Right lobe of liver (tissue), 6 donors: ENCODE results near the gene CHST11. TPM values are rescaled to one million over a fixed set of nuclear protein-coding genes. Genes with fewer than 3 reads are reported as not detected.

ENCODE experiments used
- ATAC-seq, 4 donors: fragments of 200-7000 bp; cut with Tn5 transposase; one replicate each; pipeline ENCODE4 v1.9.1; 2020; ENCODE audit warnings: mild to moderate bottlenecking in 4 of 4, moderate library complexity in 4 of 4
- DNase-seq, 3 donors: peaks; one replicate each; pipeline ENCODE4 v3.0.0-alpha.2; 2020
- H3K27ac ChIP-seq, 3 donors: fragments of 200-600 bp; one replicate each; pipeline ENCODE4 v1.8.0; 2022
- H3K27me3 ChIP-seq, 2 donors: fragments of 200-600 bp; one replicate each; pipeline ENCODE4 v1.8.0; 2022
- H3K36me3 ChIP-seq, 4 donors: fragments of 200-600 bp; sonication (generic) in 1 of 4; one replicate each; pipeline versions ENCODE4 v1.5.1 to v1.8.0; 2017 to 2022; ENCODE audit warnings: control low read depth in 1 of 4
- H3K4me1 ChIP-seq, 4 donors: fragments of 200-600 bp; sonication (generic) in 1 of 4; one replicate each; pipeline versions ENCODE4 v1.5.1 to v1.8.0; 2017 to 2022; ENCODE audit warnings: control low read depth in 1 of 4
- H3K4me3 ChIP-seq, 3 donors: fragments of 200-600 bp; one replicate each; pipeline ENCODE4 v1.8.0; 2022
- H3K9me3 ChIP-seq, 4 donors: fragments of 200-600 bp; sonication (generic) in 1 of 4; one replicate each; pipeline versions ENCODE4 v1.5.1 to v1.8.0; 2017 to 2022; ENCODE audit warnings: control low read depth in 1 of 4
- CTCF ChIP-seq, 4 donors: fragments of 200-600 bp in 3 of 4; fragments of 450-650 bp in 1 of 4; IDR thresholded peaks; one replicate each; pipeline versions ENCODE4 v1.5.1 to v1.8.0; 2016 to 2022; ENCODE audit warnings: antibody characterized with exemption in 4 of 4, mild to moderate bottlenecking in 2 of 4
- POLR2A ChIP-seq: fragments of 450-650 bp; IDR thresholded peaks from one replicate; pipeline ENCODE4 v1.6.1; 2017; ENCODE audit warnings: antibody characterized with exemption, mild to moderate bottlenecking
- WGBS: methylation state at CpG from one replicate; pipeline ENCODE4 v1.1.6; 2018; ENCODE audit warnings: low coverage, low lambda C conversion rate; ENCODE audit not compliant: insufficient coverage; ENCODE audit errors: missing lambda C conversion rate; 5-methylcytosine and 5-hydroxymethylcytosine counted together
- intact Hi-C, 2 donors: fragments of 100-400 bp; cut with DNase I; formaldehyde crosslinking; loops; one replicate each; pipeline versions ENCODE4 v1.11.2 to v1.14.1; 2022
- total RNA-seq, 6 experiments: library from RNA; depleted of rRNA in 2 of 6; stranded (reverse); fragments of >200 nt in 2 of 6; fragmentation: NEBNext Ultra II Directional in 3 of 6; extraction: Animal tissue kit (Norgen Biotek cat#: 25700) in 3 of 6; gene quantifications; one replicate each; pipeline versions ENCODE4 v1.1.0 to v1.2.4, GENCODE V29; 2016 to 2023
- donor health status: DM: no; HTN: yes; CAD: no.
- donor health status: DM: no; HTN: no; CAD: no.
- donor health status: DM: no; HTN: no; CAD: no.
- donor health status: DM: no; HTN: yes; CAD: no.
- donor health status: DM: no; HTN: yes; CAD: no.

The CHST11 gene
- total RNA-seq, 6 experiments from 2014 or later = 0.57 to 10.4 (median 3.5) TPM

GRCh38 chr12:104737113-104737512 lies 280.4 kb downstream of the CHST11 start:
- ATAC-seq = no peak
- H3K4me3 ChIP-seq = no peak overlapping the region
- H3K9me3 ChIP-seq = no peaks in the 10 kb centered on the region
- DNase-seq = no peak
- no peaks in the 10 kb centered on the region for H3K36me3 ChIP-seq
- intact Hi-C loops = no loop called here
- H3K27me3 ChIP-seq = no peaks in the 10 kb centered on the region
- 53% methylated on average over 5 of the region's 7 CpGs for WGBS
- TF ChIP-seq CTCF (IDR thresholded peaks at IDR 0.05) (no peak), POLR2A (no peak)
- no peaks in the 10 kb centered on the region for H3K4me1 ChIP-seq
- H3K27ac ChIP-seq = no peak overlapping the region

- Histone ChIP-seq H3K4me1 (no peaks in the 10 kb centered on the region), H3K27ac (no peak overlapping the region), H3K27me3 (no peaks in the 10 kb centered on the region), H3K9me3 (no peaks in the 10 kb centered on the region), H3K4me3 (no peak overlapping the region), H3K36me3 (no peaks in the 10 kb centered on the region)
- intact Hi-C loops = no loop called here
- ATAC-seq (no peak), DNase-seq (no peak)
- TF ChIP-seq CTCF (IDR thresholded peaks at IDR 0.05) = no peak
- 74% methylated on average over 10 of the region's 13 CpGs for WGBS
Measured at GRCh38 chr12:104737791-104738301, 281.1 kb downstream of the CHST11 start.

- 68% methylated on average over 8 of the region's 8 CpGs for WGBS
- TF ChIP-seq POLR2A = no peak
- no peak for TF ChIP-seq CTCF (IDR thresholded peaks at IDR 0.05)
- no peak overlapping the region for H3K27ac ChIP-seq
- DNase-seq = no peak
- no peaks in the 10 kb centered on the region for H3K27me3 ChIP-seq
- no peak overlapping the region for H3K4me3 ChIP-seq
- intact Hi-C loops = no loop called here
- H3K9me3 ChIP-seq = no peaks in the 10 kb centered on the region
- no peaks in the 10 kb centered on the region for H3K4me1 ChIP-seq
- ATAC-seq = no peak
- no peaks in the 10 kb centered on the region for H3K36me3 ChIP-seq
Measured at GRCh38 chr12:104738331-104738730, 281.6 kb downstream of the CHST11 start.

- H3K27me3 ChIP-seq = no peaks in the 10 kb centered on the region
- H3K27ac ChIP-seq = no peak overlapping the region
- intact Hi-C loops = no loop called here
- H3K9me3 ChIP-seq = no peaks in the 10 kb centered on the region
- H3K4me1 ChIP-seq = no peaks in the 10 kb centered on the region
- TF ChIP-seq POLR2A = no peak
- TF ChIP-seq CTCF (IDR thresholded peaks at IDR 0.05) = no peak
- DNase-seq (no peak), ATAC-seq (no peak)
- H3K4me3 ChIP-seq = no peak overlapping the region
- WGBS = 63% methylated on average over 7 of the region's 14 CpGs
- no peaks in the 10 kb centered on the region for H3K36me3 ChIP-seq
Measured at GRCh38 chr12:104738776-104739642, 282.3 kb downstream of the CHST11 start.
